SU-DHL-6 (cell line): ENCODE data around the gene SMC2.

Experiments
- H2AFZ ChIP-seq: fragments of 200-600 bp; sonication (generic); 2 replicates; pipeline ENCODE4 v1.6.1; 2014; ENCODE audit warnings: low read depth, mild to moderate bottlenecking, moderate library complexity, mixed read lengths, antibody characterized with exemption, low read length; ENCODE audit not compliant: severe bottlenecking
- H3F3A ChIP-seq: fragments of 200-600 bp; shearing (Covaris generic); 2 replicates; pipeline ENCODE4 v1.6.0; 2016; ENCODE audit warnings: antibody characterized with exemption, mild to moderate bottlenecking; ENCODE audit not compliant: insufficient read depth
- H3K27ac ChIP-seq: fragments of 200-600 bp; sonication (generic); 2 replicates; pipeline ENCODE4 v1.5.1; 2016; ENCODE audit warnings: low read depth, mild to moderate bottlenecking, low read length, moderate library complexity, mixed read lengths
- H3K27me3 ChIP-seq: fragments of 200-600 bp; sonication (generic), shearing (Covaris generic); 2 replicates; pipeline ENCODE4 v1.6.0; 2014; ENCODE audit warnings: mild to moderate bottlenecking, low read length
- H3K36me3 ChIP-seq: fragments of 200-600 bp; sonication (generic); 2 replicates; pipeline ENCODE4 v1.6.1; 2014; ENCODE audit warnings: mild to moderate bottlenecking, low read length, mixed read lengths
- H3K4me2 ChIP-seq: fragments of 300-600, 200-600 bp; shearing (Covaris generic), sonication (generic); 2 replicates; pipeline ENCODE4 v1.6.0; 2014; ENCODE audit warnings: low read length, low read depth, mild to moderate bottlenecking; ENCODE audit not compliant: poor library complexity, severe bottlenecking
- H3K4me3 ChIP-seq: fragments of 200-600 bp; sonication (generic); 2 replicates; pipeline ENCODE4 v1.5.1; 2014; ENCODE audit warnings: antibody characterized with exemption, low read length, mild to moderate bottlenecking, mixed read lengths; ENCODE audit not compliant: insufficient read depth, poor library complexity, severe bottlenecking
- H3K79me2 ChIP-seq: fragments of 200-600 bp; sonication (generic); 2 replicates; pipeline ENCODE4 v1.6.1; 2014; ENCODE audit warnings: mild to moderate bottlenecking, low read length, moderate library complexity; ENCODE audit not compliant: insufficient read depth
- H3K9ac ChIP-seq: fragments of 200-600 bp; sonication (generic); 2 replicates; pipeline ENCODE4 v1.7.0; 2014; ENCODE audit warnings: mild to moderate bottlenecking, low read length
- H3K9me2 ChIP-seq: fragments of 200-600 bp; sonication (generic); replicated peaks from 2 replicates; pipeline ENCODE4 v1.6.1; 2014; ENCODE audit warnings: low read length; ENCODE audit not compliant: insufficient read depth
- H3K9me3 ChIP-seq: fragments of 200-600 bp; sonication (generic); 2 replicates; pipeline ENCODE4 v1.6.1; 2014; ENCODE audit warnings: low read length, mixed read lengths; ENCODE audit not compliant: insufficient read depth
- H4K20me1 ChIP-seq: fragments of 200-600 bp; sonication (generic); 2 replicates; pipeline ENCODE4 v1.6.1; 2014; ENCODE audit warnings: low read depth, mild to moderate bottlenecking, antibody characterized with exemption, low read length, moderate library complexity, mixed read lengths
- CTCF ChIP-seq: fragments of 200-600 bp; sonication (generic); IDR thresholded peaks from one replicate; pipeline ENCODE4 v1.5.1; 2017; ENCODE audit warnings: antibody characterized with exemption, mild to moderate bottlenecking, low read length, moderate library complexity; ENCODE audit not compliant: insufficient read depth, poor library complexity, severe bottlenecking
- EZH2phosphoT487 ChIP-seq: fragments of 200-600 bp; sonication (generic), shearing (Covaris generic); conservative IDR thresholded peaks from 2 replicates; pipeline ENCODE4 v1.6.1; 2018; ENCODE audit warnings: mild to moderate bottlenecking, antibody characterized with exemption, low read length, moderate library complexity, mixed read lengths

Gene SMC2

DNA sequence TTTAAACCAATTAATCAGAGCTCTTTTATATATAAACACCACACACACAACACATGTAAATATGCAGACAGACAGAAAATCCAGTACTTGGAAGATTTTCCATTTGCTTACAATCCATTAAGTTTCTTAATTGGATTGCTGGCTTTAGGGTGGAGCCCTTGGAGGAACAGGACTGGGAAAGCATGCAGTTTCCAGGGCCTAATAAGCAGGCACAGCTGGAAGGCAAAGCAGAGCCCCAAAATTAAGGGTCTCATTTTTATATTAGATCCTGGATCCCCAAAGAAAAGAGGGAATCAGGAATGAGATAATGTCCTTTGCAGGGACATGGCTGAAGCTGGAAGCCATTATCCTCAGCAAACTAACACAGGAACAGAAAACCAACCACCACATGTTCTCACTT lies 13.1 kb upstream of the SMC2 start:
- no peaks in the 10 kb centered on the region for H3K36me3 ChIP-seq

GRCh38 chr9:104082168-104082567 lies 11.9 kb upstream of the SMC2 start:
- no peaks in the 10 kb centered on the region for H4K20me1 ChIP-seq
- no peaks in the 10 kb centered on the region for H3F3A ChIP-seq
- H2AFZ ChIP-seq = no peak overlapping the region
- no peaks in the 10 kb centered on the region for H3K36me3 ChIP-seq
- no peak overlapping the region for H3K9ac ChIP-seq
- no peak for TF ChIP-seq EZH2phosphoT487
- TF ChIP-seq CTCF = no peak
- no peaks in the 10 kb centered on the region for H3K9me2 ChIP-seq
- peaks cover 12% of the 10 kb centered on the region; the same call in 1 of the 2 replicates for H3K9me3 ChIP-seq
- no peak overlapping the region for H3K27ac ChIP-seq
- H3K4me3 ChIP-seq = no peak overlapping the region
- H3K79me2 ChIP-seq = no peaks in the 10 kb centered on the region
- no peak overlapping the region for H3K4me2 ChIP-seq
- no peaks in the 10 kb centered on the region for H3K27me3 ChIP-seq

More for the DNA sequence above, 13.1 kb upstream of the SMC2 start:
- Histone ChIP-seq H3K27ac (no peak overlapping the region), H3K27me3 (no peaks in the 10 kb centered on the region), H3F3A (no peaks in the 10 kb centered on the region), H2AFZ (no peak overlapping the region), H3K9me3 (peaks cover 12% of the 10 kb centered on the region; the same call in 1 of the 2 replicates), H3K4me3 (no peak overlapping the region), H3K9me2 (no peaks in the 10 kb centered on the region), H3K9ac (no peak overlapping the region), H3K79me2 (no peaks in the 10 kb centered on the region), H4K20me1 (no peaks in the 10 kb centered on the region), H3K4me2 (no peak overlapping the region)
- TF ChIP-seq CTCF = no peak
- no peak for TF ChIP-seq EZH2phosphoT487

- Histone ChIP-seq H3K9me2 (no peaks in the 10 kb centered on the region), H3K4me3 (no peak overlapping the region), H3K4me2 (no peak overlapping the region), H3K9ac (no peak overlapping the region), H2AFZ (no peak overlapping the region), H3K9me3 (peaks cover 5% of the 10 kb centered on the region; the same call in 1 of the 2 replicates), H3K27ac (no peak overlapping the region), H3F3A (no peaks in the 10 kb centered on the region), H4K20me1 (no peaks in the 10 kb centered on the region), H3K36me3 (no peaks in the 10 kb centered on the region), H3K79me2 (no peaks in the 10 kb centered on the region), H3K27me3 (no peaks in the 10 kb centered on the region)
- TF ChIP-seq EZH2phosphoT487 (no peak), CTCF (no peak)
Observed at GRCh38 chr9:104085525-104085924, 8.6 kb upstream of the SMC2 start.

DNA sequence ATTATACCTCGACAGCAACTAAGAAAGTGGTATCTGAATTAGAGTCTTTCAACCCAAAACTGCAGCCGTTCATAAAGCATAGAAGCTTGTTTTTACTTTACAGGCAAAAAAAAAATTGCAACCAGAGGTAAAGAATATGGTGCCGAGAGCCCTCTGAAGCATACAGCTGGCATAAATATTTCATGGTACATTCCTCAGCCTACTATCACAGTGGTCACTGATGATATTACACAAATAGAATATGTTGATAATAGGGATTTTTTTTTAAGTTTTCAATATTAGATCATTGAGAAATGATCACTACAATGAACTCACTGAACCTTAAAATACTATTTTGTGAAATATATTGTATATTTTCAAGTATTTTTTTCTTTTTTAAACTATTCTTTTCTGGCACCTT lies 6.2 kb upstream of the SMC2 start:
- no peaks in the 10 kb centered on the region for H3K27me3 ChIP-seq

More for the DNA sequence above, 6.2 kb upstream of the SMC2 start:
- Histone ChIP-seq H3K79me2 (no peaks in the 10 kb centered on the region; the same call in 1 of the 2 replicates), H4K20me1 (no peaks in the 10 kb centered on the region), H3K36me3 (no peaks in the 10 kb centered on the region), H3F3A (no peaks in the 10 kb centered on the region), H3K4me3 (no peak overlapping the region), H3K9me3 (no peaks in the 10 kb centered on the region), H3K4me2 (no peak overlapping the region), H3K9me2 (no peaks in the 10 kb centered on the region), H2AFZ (no peak overlapping the region), H3K27ac (no peak overlapping the region), H3K9ac (no peak overlapping the region)
- TF ChIP-seq CTCF (no peak), EZH2phosphoT487 (no peak)
